Activated CD4-positive, alpha-beta T cell treated with anti-CD3 and anti-CD28 coated beads, Interleukin-2, amount 10 ng/mL, durations not matched to agents 24 days and 14 days (primary cell): Measurements from ENCODE around the gene PNKD. TPM values are rescaled to one million over a fixed set of nuclear protein-coding genes. Genes with fewer than 3 reads are reported as not detected.
"Not testable (repeated sequence)": the region's sequence is repeated elsewhere in the genome, so short reads cannot be mapped to it uniquely, and the experiment has no call there.

ENCODE experiments used
- DNase-seq: peaks from one replicate; pipeline ENCODE4 v3.0.0; 2022
- H3K27ac Mint-ChIP-seq: one replicate; pipeline ENCODE4 v1.8.0; 2022; ENCODE audit warnings: mild to moderate bottlenecking, mixed read lengths
- H3K27me3 Mint-ChIP-seq: one replicate; pipeline ENCODE4 v1.8.0; 2022; ENCODE audit warnings: mixed read lengths
- H3K36me3 Mint-ChIP-seq: one replicate; pipeline ENCODE4 v1.8.0; 2022; ENCODE audit warnings: low read depth, mild to moderate bottlenecking, mixed read lengths
- H3K4me1 Mint-ChIP-seq: one replicate; pipeline ENCODE4 v1.8.0; 2021; ENCODE audit warnings: mixed read lengths
- H3K4me3 Mint-ChIP-seq: one replicate; pipeline ENCODE4 v1.8.0; 2022; ENCODE audit warnings: mild to moderate bottlenecking, moderate library complexity, mixed read lengths
- H3K9me3 Mint-ChIP-seq: one replicate; pipeline ENCODE4 v1.8.0; 2021; ENCODE audit warnings: mixed read lengths
- intact Hi-C: fragments of 100-400 bp; cut with micrococcal nuclease; formaldehyde crosslinking; loops from one replicate; pipeline ENCODE4 v1.15.1; 2023
- total RNA-seq: library from RNA; stranded (reverse); gene quantifications from 2 replicates; pipeline ENCODE4 v1.2.3, GENCODE V29; 2022

PNKD gene
- total RNA-seq, 1 donor from 2014 or later = 21.5 TPM

- Mint-ChIP-seq H3K4me3 (peak overlapping the region; percentile 28), H3K36me3 (peaks cover 53% of the 10 kb centered on the region)
These were observed 2.4 kb downstream of the PNKD start for GRCh38 chr2:218272531-218273212.

GRCh38 chr2:218273214-218273907 is 3.0 kb downstream of the PNKD start:
- H3K4me1 Mint-ChIP-seq = peaks cover 29% of the 10 kb centered on the region
- intact Hi-C loops = loop anchor here (2.0 to 10.0 kb wide), 3 partner anchors 83 to 1859 kb away; partner anchors contain the start of genes CATIP, CHPF, SMARCAL1 and TMEM198
- H3K27ac Mint-ChIP-seq, DNase-seq, H3K27me3 Mint-ChIP-seq, H3K4me3 Mint-ChIP-seq, H3K9me3 Mint-ChIP-seq: not testable (repeated sequence)
- H3K36me3 Mint-ChIP-seq = peaks cover 55% of the 10 kb centered on the region

More at GRCh38 chr2:218272531-218273212, 2.4 kb downstream of the PNKD start:
- peaks cover 2% of the 10 kb centered on the region for H3K27me3 Mint-ChIP-seq
- H3K4me1 Mint-ChIP-seq = peaks cover 29% of the 10 kb centered on the region
- peak overlapping the region; percentile 29 for H3K27ac Mint-ChIP-seq
- peak; percentile 94 for DNase-seq
- intact Hi-C loops = loop anchor here (2.0 to 10.0 kb wide), 3 partner anchors 84 to 1858 kb away; partner anchors contain the start of genes CATIP, CHPF, SMARCAL1 and TMEM198
- H3K9me3 Mint-ChIP-seq = no peaks in the 10 kb centered on the region

GRCh38 chr2:218273908-218274249 is 3.6 kb downstream of the PNKD start:
- intact Hi-C loops = loop anchor here (2.0 to 10.0 kb wide), 3 partner anchors 83 to 1859 kb away; partner anchors contain the start of genes CATIP, CHPF, SMARCAL1 and TMEM198
- Mint-ChIP-seq H3K4me1 (peaks cover 29% of the 10 kb centered on the region), H3K4me3 (no peak overlapping the region), H3K36me3 (peaks cover 58% of the 10 kb centered on the region), H3K27me3 (peaks cover 2% of the 10 kb centered on the region), H3K9me3 (no peaks in the 10 kb centered on the region), H3K27ac (no peak overlapping the region)
- DNase-seq = no peak

- no peak for DNase-seq
- intact Hi-C loops = loop anchor here (5.0 to 10.0 kb wide), 2 partner anchors 1268 to 1860 kb away; partner anchors contain the start of genes CHPF, SMARCAL1 and TMEM198
- Mint-ChIP-seq H3K4me3 (no peak overlapping the region), H3K27ac (no peak overlapping the region), H3K27me3 (peaks cover 2% of the 10 kb centered on the region), H3K4me1 (peaks cover 25% of the 10 kb centered on the region), H3K36me3 (peaks cover 58% of the 10 kb centered on the region), H3K9me3 (no peaks in the 10 kb centered on the region)
These were observed 4.3 kb downstream of the PNKD start for GRCh38 chr2:218274586-218274985.

GRCh38 chr2:218275371-218276072 is 5.2 kb downstream of the PNKD start:
- H3K27ac Mint-ChIP-seq = peak overlapping the region; percentile 5
- H3K4me3 Mint-ChIP-seq = no peak overlapping the region
- peaks cover 60% of the 10 kb centered on the region for H3K36me3 Mint-ChIP-seq
- no peak for DNase-seq
- peaks cover 23% of the 10 kb centered on the region for H3K4me1 Mint-ChIP-seq
- intact Hi-C loops = loop anchor here (10.0 kb wide), 1 partner anchor 1861 kb away; the partner anchor contains the start of gene SMARCAL1
- no peaks in the 10 kb centered on the region for H3K27me3 Mint-ChIP-seq
- no peaks in the 10 kb centered on the region for H3K9me3 Mint-ChIP-seq

- DNase-seq = no peak
- Mint-ChIP-seq H3K9me3 (no peaks in the 10 kb centered on the region), H3K4me1 (peaks cover 11% of the 10 kb centered on the region), H3K36me3 (peaks cover 61% of the 10 kb centered on the region), H3K27ac (no peak overlapping the region), H3K27me3 (no peaks in the 10 kb centered on the region), H3K4me3 (no peak overlapping the region)
- intact Hi-C loops = loop anchor here (10.0 kb wide), 1 partner anchor 1862 kb away; the partner anchor contains the start of gene SMARCAL1
These were observed 6.9 kb downstream of the PNKD start for GRCh38 chr2:218276986-218277755.

GRCh38 chr2:218277921-218278320 is 7.6 kb downstream of the PNKD start:
- DNase-seq = no peak
- intact Hi-C loops = loop anchor here (10.0 kb wide), 1 partner anchor 1863 kb away; the partner anchor contains the start of gene SMARCAL1
- peaks cover 55% of the 10 kb centered on the region for H3K36me3 Mint-ChIP-seq
- H3K27me3 Mint-ChIP-seq = no peaks in the 10 kb centered on the region
- H3K9me3 Mint-ChIP-seq = no peaks in the 10 kb centered on the region
- no peak overlapping the region for H3K4me3 Mint-ChIP-seq
- H3K27ac Mint-ChIP-seq = no peak overlapping the region
- peaks cover 8% of the 10 kb centered on the region for H3K4me1 Mint-ChIP-seq

GRCh38 chr2:218278531-218279360 is 8.4 kb downstream of the PNKD start:
- H3K4me3 Mint-ChIP-seq = no peak overlapping the region
- peaks cover 57% of the 10 kb centered on the region for H3K36me3 Mint-ChIP-seq
- intact Hi-C loops = loop anchor here (10.0 kb wide), 1 partner anchor 1864 kb away; the partner anchor contains the start of gene SMARCAL1
- H3K9me3 Mint-ChIP-seq = no peaks in the 10 kb centered on the region
- peaks cover 11% of the 10 kb centered on the region for H3K4me1 Mint-ChIP-seq
- no peak overlapping the region for H3K27ac Mint-ChIP-seq
- no peak for DNase-seq
- H3K27me3 Mint-ChIP-seq = no peaks in the 10 kb centered on the region

- H3K4me1 Mint-ChIP-seq = peaks cover 20% of the 10 kb centered on the region
- DNase-seq = no peak
- H3K27ac Mint-ChIP-seq = no peak overlapping the region
- no peaks in the 10 kb centered on the region for H3K27me3 Mint-ChIP-seq
- H3K36me3 Mint-ChIP-seq = peaks cover 45% of the 10 kb centered on the region
- intact Hi-C loops = loop anchor here (10.0 kb wide), 1 partner anchor 1104 kb away; the partner anchor contains the start of gene DNPEP
- H3K4me3 Mint-ChIP-seq = no peak overlapping the region
- no peaks in the 10 kb centered on the region for H3K9me3 Mint-ChIP-seq
These were observed 10.0 kb downstream of the PNKD start for GRCh38 chr2:218280260-218280870.

- no peaks in the 10 kb centered on the region for H3K27me3 Mint-ChIP-seq
- intact Hi-C loops = loop anchor here (10.0 kb wide), 1 partner anchor 1103 kb away; the partner anchor contains the start of gene DNPEP
- DNase-seq = no peak
- no peaks in the 10 kb centered on the region for H3K9me3 Mint-ChIP-seq
- H3K36me3 Mint-ChIP-seq = peaks cover 45% of the 10 kb centered on the region
- peak overlapping the region; percentile 74 for H3K27ac Mint-ChIP-seq
- H3K4me3 Mint-ChIP-seq = no peak overlapping the region
- peaks cover 29% of the 10 kb centered on the region for H3K4me1 Mint-ChIP-seq
These were observed 11.1 kb downstream of the PNKD start for GRCh38 chr2:218281449-218281848.

GRCh38 chr2:218282173-218282991 is 12.1 kb downstream of the PNKD start:
- intact Hi-C loops = loop anchor here (10.0 kb wide), 1 partner anchor 1102 kb away; the partner anchor contains the start of gene DNPEP
- Mint-ChIP-seq H3K9me3 (no peaks in the 10 kb centered on the region), H3K4me1 (peaks cover 38% of the 10 kb centered on the region), H3K36me3 (peaks cover 38% of the 10 kb centered on the region), H3K27ac (peak overlapping the region; percentile 41), H3K4me3 (no peak overlapping the region), H3K27me3 (no peaks in the 10 kb centered on the region)
- no peak for DNase-seq
